ENCODE results near the gene CCDC178. TPM values are rescaled to one million over a fixed set of nuclear protein-coding genes. Genes with fewer than 3 reads are reported as not detected.

CCDC178 gene
- total and polyA plus RNA-seq, 12 donors, result 0.13 to 6.5 (median 0.87) TPM; not detected in 5

DNA sequence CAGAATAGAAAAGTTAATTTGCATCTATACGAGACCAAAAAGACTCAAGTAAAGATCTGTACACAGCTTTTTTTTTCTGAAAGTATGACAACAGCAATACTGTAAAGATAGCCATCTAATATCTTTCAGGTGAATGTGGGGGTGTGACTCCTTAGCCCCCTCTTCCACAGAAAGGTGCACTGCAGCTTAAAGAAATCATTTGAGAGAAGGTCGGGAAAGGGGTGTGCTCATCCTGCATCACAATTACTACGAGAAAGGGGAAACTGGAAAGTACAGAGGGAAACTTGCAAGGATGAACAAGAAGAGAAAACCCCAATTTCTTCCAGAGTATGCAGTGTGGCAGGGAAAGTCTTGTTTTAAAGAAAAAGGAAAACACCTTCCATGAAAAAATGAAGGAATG lies 255.6 kb downstream of the CCDC178 start:
- no peaks in the 10 kb centered on the region for H3K4me1 ChIP-seq (replicated peaks in 1 of 2)
- no peaks in the 10 kb centered on the region for H3K27me3 ChIP-seq
- intact Hi-C loops (cut with DNase I), result no loop called here
- H3K9me3 ChIP-seq (replicated peaks in 1 of 3), result peaks cover 0 to 5% (median 0%) of the 10 kb centered on the region in 3 donors
- DNase-seq, result no peak
- no peak overlapping the region for H3K4me3 ChIP-seq
- 47 to 62% (median 58%) methylated on average over 3 of the region's 3 CpGs for WGBS, 4 donors
- TF ChIP-seq POLR2A (IDR thresholded peaks at IDR 0.05), result no peak
- TF ChIP-seq, protein P1, sequence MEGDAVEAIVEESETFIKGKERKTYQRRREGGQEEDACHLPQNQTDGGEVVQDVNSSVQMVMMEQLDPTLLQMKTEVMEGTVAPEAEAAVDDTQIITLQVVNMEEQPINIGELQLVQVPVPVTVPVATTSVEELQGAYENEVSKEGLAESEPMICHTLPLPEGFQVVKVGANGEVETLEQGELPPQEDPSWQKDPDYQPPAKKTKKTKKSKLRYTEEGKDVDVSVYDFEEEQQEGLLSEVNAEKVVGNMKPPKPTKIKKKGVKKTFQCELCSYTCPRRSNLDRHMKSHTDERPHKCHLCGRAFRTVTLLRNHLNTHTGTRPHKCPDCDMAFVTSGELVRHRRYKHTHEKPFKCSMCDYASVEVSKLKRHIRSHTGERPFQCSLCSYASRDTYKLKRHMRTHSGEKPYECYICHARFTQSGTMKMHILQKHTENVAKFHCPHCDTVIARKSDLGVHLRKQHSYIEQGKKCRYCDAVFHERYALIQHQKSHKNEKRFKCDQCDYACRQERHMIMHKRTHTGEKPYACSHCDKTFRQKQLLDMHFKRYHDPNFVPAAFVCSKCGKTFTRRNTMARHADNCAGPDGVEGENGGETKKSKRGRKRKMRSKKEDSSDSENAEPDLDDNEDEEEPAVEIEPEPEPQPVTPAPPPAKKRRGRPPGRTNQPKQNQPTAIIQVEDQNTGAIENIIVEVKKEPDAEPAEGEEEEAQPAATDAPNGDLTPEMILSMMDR (IDR thresholded peaks at IDR 0.05), result no peak
- H3K27ac ChIP-seq, result no peak overlapping the region
- no peaks in the 10 kb centered on the region for H3K36me3 ChIP-seq (replicated peaks in 1 of 2)

DNA sequence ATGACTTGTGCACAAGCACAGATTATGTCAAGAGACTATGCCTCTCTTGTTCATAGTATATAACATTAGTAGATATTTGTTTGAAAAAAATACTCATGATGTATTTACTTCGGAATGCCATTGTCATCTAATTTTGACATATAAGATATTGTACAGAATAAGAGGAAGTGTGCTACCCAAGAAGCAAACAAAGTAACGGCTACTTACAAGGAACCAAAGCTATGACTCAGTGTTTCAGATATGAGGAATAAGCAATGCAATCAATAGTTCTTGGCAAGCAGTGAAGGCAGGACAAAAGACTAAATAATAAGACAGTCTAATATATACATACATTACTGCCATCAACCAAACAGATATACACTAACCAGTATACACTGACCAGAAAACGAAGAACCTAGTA lies 256.3 kb downstream of the CCDC178 start:
- DNase-seq, result no peak
- intact Hi-C loops (cut with DNase I), result no loop called here
- Histone ChIP-seq H3K4me3 (no peak overlapping the region), H3K9me3 (replicated peaks in 1 of 3) (peaks cover 0 to 5% (median 0%) of the 10 kb centered on the region in 3 donors), H3K4me1 (replicated peaks in 1 of 2) (no peaks in the 10 kb centered on the region), H3K27me3 (no peaks in the 10 kb centered on the region), H3K36me3 (replicated peaks in 1 of 2) (no peaks in the 10 kb centered on the region), H3K27ac (no peak overlapping the region)
- WGBS, 4 donors, result 49 to 55% (median 50%) methylated on average over 3 of the region's 3 CpGs
- TF ChIP-seq, protein P1 (IDR thresholded peaks at IDR 0.05), result no peak
- TF ChIP-seq POLR2A (IDR thresholded peaks at IDR 0.05), result no peak

DNA sequence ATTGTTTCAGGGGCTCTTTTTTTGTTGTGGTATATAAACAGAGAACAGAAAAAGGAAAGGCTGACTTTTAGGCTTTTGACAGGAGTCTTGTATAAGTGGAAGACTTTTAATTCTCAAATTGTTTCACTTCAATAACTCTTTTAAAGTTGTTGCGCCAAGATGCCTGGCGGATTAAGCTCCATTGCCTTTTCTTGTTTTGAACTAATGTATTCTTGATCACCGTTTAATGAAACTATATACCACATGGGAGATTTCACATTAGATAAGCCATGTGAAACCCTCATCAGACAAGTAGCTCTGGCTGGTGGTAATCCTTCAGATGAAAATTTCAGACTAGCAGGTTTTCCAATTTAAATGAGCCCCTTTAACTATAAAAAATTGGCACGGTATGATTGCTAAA lies 257.4 kb downstream of the CCDC178 start:
- intact Hi-C loops (cut with DNase I), result no loop called here
- no peak for DNase-seq
- no peaks in the 10 kb centered on the region for H3K27me3 ChIP-seq
- no peaks in the 10 kb centered on the region for H3K4me1 ChIP-seq (replicated peaks in 1 of 2)
- 83 to 86% (median 86%) methylated on average over 4 of the region's 4 CpGs for WGBS, 4 donors
- H3K9me3 ChIP-seq (replicated peaks in 1 of 3), result peaks cover 0 to 5% (median 0%) of the 10 kb centered on the region in 3 donors
- H3K4me3 ChIP-seq, result no peak overlapping the region
- no peaks in the 10 kb centered on the region for H3K36me3 ChIP-seq (replicated peaks in 1 of 2)
- TF ChIP-seq, protein P1 (IDR thresholded peaks at IDR 0.05), result no peak
- TF ChIP-seq POLR2A (IDR thresholded peaks at IDR 0.05), result no peak
- no peak overlapping the region for H3K27ac ChIP-seq

DNA sequence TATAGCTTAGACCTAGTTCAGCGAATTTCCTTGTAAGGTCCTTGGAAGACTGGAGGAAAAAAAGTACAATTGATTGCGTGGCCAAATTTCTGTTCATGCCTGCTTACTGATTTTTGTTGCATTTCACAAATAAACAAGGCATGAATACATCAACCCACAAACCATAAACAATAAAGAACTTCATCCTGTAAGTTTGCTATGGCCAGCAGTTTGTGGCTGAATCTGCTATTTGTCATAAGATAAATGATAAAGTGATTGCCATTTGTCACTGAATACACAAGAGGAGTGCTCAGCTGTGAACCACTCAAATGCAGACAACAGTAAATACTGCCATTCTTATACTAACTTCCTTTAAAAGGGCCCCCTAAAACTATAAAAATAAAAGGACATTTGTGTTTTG lies 259.5 kb downstream of the CCDC178 start:
- H3K27ac ChIP-seq, result no peak overlapping the region
- DNase-seq, result no peak
- intact Hi-C loops (cut with DNase I), result no loop called here
- no peaks in the 10 kb centered on the region for H3K27me3 ChIP-seq
- H3K4me3 ChIP-seq, result no peak overlapping the region
- H3K9me3 ChIP-seq (replicated peaks in 1 of 3), result peaks cover 0 to 5% (median 0%) of the 10 kb centered on the region in 3 donors
- no peak for TF ChIP-seq POLR2A (IDR thresholded peaks at IDR 0.05)
- TF ChIP-seq, protein P1 (IDR thresholded peaks at IDR 0.05), result no peak
- WGBS, 4 donors, result 68 to 78% (median 73%) methylated on average over 2 of the region's 2 CpGs
- H3K4me1 ChIP-seq (replicated peaks in 1 of 2), result no peaks in the 10 kb centered on the region
- no peaks in the 10 kb centered on the region for H3K36me3 ChIP-seq (replicated peaks in 1 of 2)

All from adrenal gland (tissue), 12 donors.